Uterus (tissue), 2 donors: ENCODE measurements around the gene CHERP.

ENCODE experiments used
- CTCF ChIP-seq, 4 experiments: fragments of 200-600 bp in 2 of 4; fragments of 450-650 bp in 2 of 4; sonication (generic) in 2 of 4; IDR thresholded peaks; one replicate each; pipeline ENCODE4 v1.5.1; 2016 to 2019; ENCODE audit warnings: antibody characterized with exemption in 4 of 4, mild to moderate bottlenecking in 2 of 4, moderate library complexity in 1 of 4
- POLR2A ChIP-seq, 2 donors: fragments of 450-650 bp; IDR thresholded peaks; one replicate each; pipeline ENCODE4 v1.6.1; 2016; ENCODE audit warnings: antibody characterized with exemption in 2 of 2, mild to moderate bottlenecking in 1 of 2, moderate library complexity in 1 of 2

DNA sequence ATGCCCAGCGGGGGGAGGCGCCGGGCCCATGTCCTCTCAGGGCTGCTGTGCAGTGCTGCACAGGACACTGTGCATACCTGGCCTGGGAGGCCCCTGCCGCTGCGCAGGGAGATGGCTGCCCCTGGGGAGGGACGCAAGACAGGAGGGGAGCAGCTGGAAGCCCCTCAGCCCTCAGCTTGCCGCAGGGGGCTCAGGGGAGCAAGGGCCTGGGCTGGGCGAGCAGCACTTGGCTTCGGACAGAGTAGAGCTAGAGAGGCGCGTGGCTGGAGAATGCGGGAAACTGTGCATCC, 10.9 kb downstream of the CHERP start:
- TF ChIP-seq POLR2A (IDR thresholded peaks at IDR 0.05) (no peak), CTCF (IDR thresholded peaks at IDR 0.05) (no peak)
